HFF-Myc (cell line): ENCODE results near the gene STEAP1.
"Not testable (repeated sequence)": the region's sequence is repeated elsewhere in the genome, so short reads cannot be mapped to it uniquely, and the experiment has no call there.

Experiments used
- DNase-seq: peaks from one replicate; pipeline ENCODE4 v3.0.0-alpha.2; 2011; ENCODE audit warnings: low read depth; ENCODE audit errors: extremely low read depth
- H3K4me3 ChIP-seq: replicated peaks from 2 replicates; pipeline ENCODE4 v1.5.1; 2011; ENCODE audit warnings: low read depth, mild to moderate bottlenecking, control low read depth, low read length
- CTCF ChIP-seq: IDR thresholded peaks from 2 replicates; pipeline ENCODE4 v1.5.1; 2012; ENCODE audit warnings: mild to moderate bottlenecking, low read depth, low read length, control low read depth; ENCODE audit errors: missing control alignments

Gene STEAP1

GRCh38 chr7:90152642-90153253, 1.5 kb upstream of the STEAP1 start:
- peak; percentile 40 for DNase-seq
- H3K4me3 ChIP-seq: not testable (repeated sequence)
- TF ChIP-seq CTCF: peak; percentile 19

- no peak for TF ChIP-seq CTCF
- no peak for DNase-seq
- H3K4me3 ChIP-seq: peak overlapping the region; percentile 57
Observed at GRCh38 chr7:90155206-90155605, 937 bp downstream of the STEAP1 start.

GRCh38 chr7:90157331-90157730, 3.1 kb downstream of the STEAP1 start:
- H3K4me3 ChIP-seq, DNase-seq: not testable (repeated sequence)

GRCh38 chr7:90157761-90158350, 3.6 kb downstream of the STEAP1 start:
- not testable (repeated sequence) for H3K4me3 ChIP-seq, DNase-seq

- no peak for TF ChIP-seq CTCF
- H3K4me3 ChIP-seq: no peak overlapping the region
- no peak for DNase-seq
Observed at GRCh38 chr7:90163534-90163933, 9.3 kb downstream of the STEAP1 start.

- H3K4me3 ChIP-seq: no peak overlapping the region
- DNase-seq: no peak
- TF ChIP-seq CTCF: no peak
Observed at GRCh38 chr7:90165724-90166123, 11.5 kb downstream of the STEAP1 start.

- no peak overlapping the region for H3K4me3 ChIP-seq
- TF ChIP-seq CTCF: no peak
- DNase-seq: no peak
Observed at GRCh38 chr7:90166153-90166552, 11.9 kb downstream of the STEAP1 start.

- TF ChIP-seq CTCF: no peak
- no peak for DNase-seq
- H3K4me3 ChIP-seq: no peak overlapping the region
Observed at GRCh38 chr7:90167361-90167760, 13.1 kb downstream of the STEAP1 start.
